A172 (cell line): ENCODE measurements around the gene FGF22. TPM values are rescaled to one million over a fixed set of nuclear protein-coding genes. Genes with fewer than 3 reads are reported as not detected.
"Not testable (repeated sequence)": the region's sequence is repeated elsewhere in the genome, so short reads cannot be mapped to it uniquely, and the experiment has no call there.

Source experiments
- DNase-seq: peaks from one replicate; pipeline ENCODE4 v3.0.0-alpha.2; 2015; ENCODE audit warnings: low spot score
- total RNA-seq: library from RNA; depleted of rRNA; stranded (reverse); fragments of >200 nt; shearing (Covaris generic); gene quantifications from 2 replicates; pipeline ENCODE4 v1.2.3, GENCODE V29; 2014

The FGF22 gene
- total RNA-seq, 1 experiment from 2014 or later = not detected

- DNase-seq = no peak
Measured at GRCh38 chr19:621819-622218, 17.9 kb upstream of the FGF22 start.

GRCh38 chr19:622666-623065, 17.0 kb upstream of the FGF22 start:
- no peak for DNase-seq

- DNase-seq = no peak
Measured at GRCh38 chr19:623175-623916, 16.3 kb upstream of the FGF22 start.

- peak; percentile 93 for DNase-seq
Measured at GRCh38 chr19:623974-624373, 15.7 kb upstream of the FGF22 start.

GRCh38 chr19:624433-625109, 15.1 kb upstream of the FGF22 start:
- no peak for DNase-seq

- DNase-seq = no peak
Measured at GRCh38 chr19:625257-625656, 14.4 kb upstream of the FGF22 start.

GRCh38 chr19:626566-626965, 13.1 kb upstream of the FGF22 start:
- DNase-seq = not testable (repeated sequence)

- no peak for DNase-seq
Measured at GRCh38 chr19:628168-628567, 11.5 kb upstream of the FGF22 start.

GRCh38 chr19:629515-629914, 10.2 kb upstream of the FGF22 start:
- not testable (repeated sequence) for DNase-seq

- DNase-seq = no peak
Measured at GRCh38 chr19:629961-630714, 9.5 kb upstream of the FGF22 start.

- no peak for DNase-seq
Measured at GRCh38 chr19:632579-633067, 7.1 kb upstream of the FGF22 start.

- peak; percentile 97 for DNase-seq
Measured at GRCh38 chr19:633068-633785, 6.5 kb upstream of the FGF22 start, which contains the start of gene POLRMT. POLRMT (minus strand) TSS chr19:633537; CDS start chr19:633512, 25 bp downstream.

- DNase-seq = no peak
Measured at GRCh38 chr19:633786-634639, 5.7 kb upstream of the FGF22 start.

GRCh38 chr19:634975-635652, 4.6 kb upstream of the FGF22 start:
- DNase-seq = no peak

GRCh38 chr19:638906-639252, 800 bp upstream of the FGF22 start:
- no peak for DNase-seq

- DNase-seq = no peak
Measured at GRCh38 chr19:640161-640558, 481 bp downstream of the FGF22 start.

- DNase-seq = no peak
Measured at GRCh38 chr19:640606-641189, 1.0 kb downstream of the FGF22 start.

GRCh38 chr19:641702-642101, 2.0 kb downstream of the FGF22 start:
- no peak for DNase-seq

GRCh38 chr19:642767-643727, 3.4 kb downstream of the FGF22 start:
- no peak for DNase-seq
